Stimulated activated CD4-positive, alpha-beta T cell treated with anti-CD3 and anti-CD28 coated beads, Interleukin-12 subunit alpha, Interleukin-12 subunit beta, amount 100 ng/mL, for 4 hours (primary cell): ENCODE measurements around the gene GNB1L.
"Not testable (repeated sequence)": the region's sequence is repeated elsewhere in the genome, so short reads cannot be mapped to it uniquely, and the experiment has no call there.

Experiments used
- DNase-seq: peaks from one replicate; pipeline ENCODE4 v3.0.0-alpha.2; 2020

The GNB1L gene

GRCh38 chr22:19792383-19792896 lies 62.2 kb downstream of the GNB1L start:
- not testable (repeated sequence) for DNase-seq

- DNase-seq, result no peak
Measured at GRCh38 chr22:19791894-19792293, 62.8 kb downstream of the GNB1L start.

GRCh38 chr22:19791243-19791642 lies 63.4 kb downstream of the GNB1L start:
- DNase-seq, result no peak

- DNase-seq, result no peak
Measured at GRCh38 chr22:19789828-19790227, 64.8 kb downstream of the GNB1L start.

- DNase-seq, result no peak
Measured at GRCh38 chr22:19789406-19789805, 65.3 kb downstream of the GNB1L start.

DNA sequence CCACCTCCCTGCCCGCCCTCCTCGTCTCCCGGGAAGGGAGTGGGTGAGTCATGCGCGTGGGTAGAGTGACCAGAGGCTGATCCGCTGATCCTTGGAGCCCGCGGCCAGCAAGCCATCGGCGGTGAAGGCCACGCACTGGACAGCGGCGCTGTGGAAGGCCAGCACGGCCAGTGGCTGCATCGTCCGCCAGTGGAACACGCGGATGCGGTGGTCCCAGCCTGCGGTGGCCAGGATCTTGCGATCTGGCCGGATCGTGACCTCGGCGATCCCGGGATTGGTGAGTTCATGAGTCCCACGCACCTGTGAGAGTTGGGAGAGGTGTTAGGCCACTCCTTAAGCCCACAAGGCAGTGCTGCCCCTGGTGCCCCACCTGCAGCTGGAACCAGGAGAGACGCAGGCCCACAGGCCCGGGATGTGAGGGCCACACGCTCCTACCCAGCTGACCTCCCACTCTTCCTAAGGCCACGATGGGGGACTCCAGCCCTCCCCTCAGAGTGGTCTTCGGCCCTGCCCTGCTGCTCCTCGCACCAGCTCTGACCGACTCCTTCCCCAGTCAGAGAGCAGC lies 65.9 kb downstream of the GNB1L start:
- DNase-seq, result no peak

GRCh38 chr22:19787849-19788141 lies 66.9 kb downstream of the GNB1L start:
- DNase-seq, result no peak

GRCh38 chr22:19786959-19787848 lies 67.5 kb downstream of the GNB1L start:
- no peak for DNase-seq

DNA sequence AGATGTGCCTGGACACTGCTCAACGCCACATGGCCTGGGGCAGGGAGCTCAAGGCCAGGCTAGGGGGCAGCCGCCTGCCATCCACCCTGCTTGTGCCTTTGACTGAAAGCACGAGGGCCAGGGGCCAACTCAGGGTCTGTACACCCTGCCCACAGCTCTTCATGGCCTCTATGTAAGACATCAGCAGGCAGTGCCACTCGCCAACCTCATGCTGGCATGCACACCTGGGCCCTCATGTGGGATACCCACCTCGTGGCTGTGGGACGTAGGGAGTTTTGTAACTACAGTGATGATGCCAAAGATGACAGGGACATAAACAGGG lies 68.4 kb downstream of the GNB1L start:
- DNase-seq, result no peak

DNA sequence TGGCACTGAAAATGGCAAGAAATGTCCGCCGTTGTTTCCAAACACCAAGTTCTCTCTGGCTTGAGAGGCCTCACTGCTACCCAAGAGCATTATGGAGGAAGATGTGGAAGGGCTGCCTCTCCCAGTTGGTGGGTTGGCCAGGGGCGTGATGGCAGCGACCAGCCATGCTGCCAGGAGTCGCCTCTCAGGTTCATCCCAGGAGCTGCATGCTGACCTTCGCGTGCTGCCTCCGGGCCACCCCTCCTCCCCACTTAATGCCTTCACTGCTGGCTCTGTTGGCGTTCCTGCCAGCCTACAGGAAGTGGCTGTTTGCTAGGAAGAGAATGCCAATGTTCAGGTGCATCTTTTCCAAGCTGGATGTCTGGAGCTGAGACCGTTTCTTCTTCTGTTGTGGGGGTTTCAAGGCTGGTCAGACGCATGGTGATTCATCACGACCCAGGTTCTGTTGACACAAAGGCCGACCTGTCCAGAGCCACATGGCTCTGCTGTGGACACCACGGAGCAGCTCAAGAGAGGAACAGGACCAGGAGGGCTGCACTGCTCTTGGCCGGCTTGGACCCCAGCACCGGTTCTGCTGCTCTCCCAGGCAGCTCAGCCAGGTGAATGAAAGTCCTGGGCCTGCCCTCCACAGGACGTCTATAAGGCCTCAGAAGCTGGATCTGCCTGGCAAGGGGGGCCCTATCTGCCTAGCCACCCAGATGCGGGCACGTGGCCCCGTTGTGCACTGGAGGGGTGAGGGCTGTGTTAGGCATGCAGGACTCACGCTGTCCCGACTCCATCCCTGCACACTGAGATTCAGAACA lies 69.0 kb downstream of the GNB1L start:
- no peak for DNase-seq

DNA sequence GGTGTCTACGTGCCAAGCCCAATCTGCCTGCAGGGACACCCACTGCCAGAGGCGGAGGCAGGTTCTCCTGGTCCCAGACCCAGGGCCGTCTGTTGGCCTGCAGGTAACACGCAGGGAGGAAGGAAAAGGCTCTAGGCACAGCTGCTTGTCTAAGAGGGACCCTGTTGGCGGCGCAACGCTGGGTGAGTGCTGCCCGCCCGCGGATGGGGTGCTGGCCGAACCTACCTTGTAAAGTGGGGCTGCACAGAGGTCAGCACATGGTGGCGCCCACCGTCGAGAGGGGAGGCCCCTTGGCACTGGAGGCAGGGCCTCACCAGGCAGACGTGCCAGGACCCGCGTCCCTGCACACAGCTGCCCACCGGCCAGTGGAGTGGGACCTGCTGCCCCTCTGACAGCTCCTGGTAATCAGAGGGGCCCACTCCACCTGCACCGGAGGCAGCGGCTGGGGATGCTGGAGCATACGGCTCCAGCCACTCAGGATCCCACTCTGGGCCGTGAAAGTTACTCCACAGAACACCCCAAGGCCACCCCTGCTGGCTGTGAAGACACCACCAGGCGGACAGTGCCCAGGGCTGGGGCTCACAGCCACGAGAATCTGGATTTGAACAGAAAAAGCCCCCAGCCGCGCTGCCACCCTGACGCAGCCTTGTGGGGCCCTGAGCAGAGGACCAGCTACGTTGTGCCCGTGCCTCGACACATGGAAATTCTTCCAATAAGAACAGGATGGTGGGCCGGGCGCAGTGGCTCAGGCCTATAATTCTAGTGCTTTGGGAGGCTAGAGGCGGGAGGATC lies 70.1 kb downstream of the GNB1L start:
- no peak for DNase-seq

DNA sequence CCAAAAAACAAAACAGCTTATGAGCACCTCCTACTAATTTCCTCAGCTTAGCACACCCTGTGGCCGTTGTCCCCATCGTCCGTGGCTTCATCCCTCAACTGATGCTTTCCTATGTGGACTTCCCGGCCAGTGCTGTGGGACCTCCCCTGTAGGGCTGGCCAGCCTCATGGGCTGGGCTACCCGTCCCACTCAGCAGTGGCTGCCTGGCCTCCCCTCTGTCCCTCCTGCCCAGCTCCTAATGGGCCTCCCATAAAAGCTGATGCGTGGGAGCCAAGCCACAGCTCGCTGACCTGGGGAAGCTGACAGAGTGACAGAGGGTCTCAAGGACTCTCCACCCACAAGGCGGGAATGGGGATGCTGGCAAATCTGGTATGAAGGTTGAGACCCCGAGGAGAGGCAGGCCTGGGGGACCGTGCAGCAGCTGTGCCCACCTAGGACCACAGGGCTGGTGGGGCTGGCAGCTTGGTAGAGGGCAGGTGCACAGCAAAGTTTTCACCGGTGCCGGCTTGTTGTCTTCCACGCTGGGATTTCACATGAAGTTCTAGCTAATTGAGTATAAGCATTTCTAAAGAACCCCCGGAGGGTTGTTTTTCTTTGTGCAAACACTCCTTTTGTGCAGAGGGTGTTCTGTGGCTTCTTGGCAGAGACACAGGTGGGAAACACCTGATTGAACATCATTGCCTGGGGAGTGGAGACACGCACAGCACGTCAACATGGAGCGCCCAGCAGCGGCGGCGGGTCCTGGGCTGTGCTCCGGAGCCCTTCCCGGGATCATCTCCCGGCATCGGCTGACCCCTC lies 70.9 kb downstream of the GNB1L start:
- DNase-seq, result no peak

DNA sequence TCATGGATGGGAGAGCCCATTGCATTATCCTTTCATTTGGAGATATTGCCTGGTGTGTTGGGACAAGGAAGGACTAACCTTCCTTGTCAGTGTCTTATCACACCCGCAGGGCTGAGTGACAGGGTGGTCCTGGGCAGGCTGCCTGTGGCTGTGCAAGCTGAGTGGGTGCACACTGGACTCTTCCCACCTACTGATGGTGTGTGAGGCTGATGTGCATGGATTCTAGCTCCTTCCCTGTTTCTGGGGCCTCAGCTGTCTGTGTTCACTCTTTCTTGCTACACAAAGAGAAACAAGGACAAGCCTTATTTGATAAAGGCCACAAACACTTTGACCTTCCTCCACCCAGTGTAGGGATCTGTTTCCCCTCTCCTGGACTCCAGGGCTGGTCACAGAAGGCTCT lies 72.1 kb downstream of the GNB1L start:
- no peak for DNase-seq

GRCh38 chr22:19779685-19780268 lies 74.9 kb downstream of the GNB1L start:
- DNase-seq, result no peak

DNA sequence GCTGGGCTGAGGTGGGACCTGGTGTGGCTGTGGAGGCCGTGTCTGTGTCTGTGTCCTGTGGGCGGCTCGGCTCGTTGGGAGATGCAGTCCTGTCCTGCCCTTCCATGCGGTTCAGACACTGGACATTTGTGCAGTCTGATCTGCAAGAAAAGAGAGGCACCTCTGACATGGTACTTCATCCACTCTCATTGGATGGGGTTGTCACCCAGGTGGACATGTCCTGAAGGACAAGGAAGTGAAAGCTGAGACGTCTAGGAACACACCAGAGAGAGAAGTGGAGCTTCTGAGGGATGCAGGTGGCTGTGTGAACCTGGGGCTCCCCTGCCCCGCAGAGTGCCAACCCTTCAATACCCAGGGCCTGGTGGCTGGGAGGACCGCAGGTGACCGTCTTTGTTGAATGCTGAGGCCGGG lies 75.7 kb downstream of the GNB1L start:
- no peak for DNase-seq

GRCh38 chr22:19777192-19777591 lies 77.5 kb downstream of the GNB1L start:
- not testable (repeated sequence) for DNase-seq

DNA sequence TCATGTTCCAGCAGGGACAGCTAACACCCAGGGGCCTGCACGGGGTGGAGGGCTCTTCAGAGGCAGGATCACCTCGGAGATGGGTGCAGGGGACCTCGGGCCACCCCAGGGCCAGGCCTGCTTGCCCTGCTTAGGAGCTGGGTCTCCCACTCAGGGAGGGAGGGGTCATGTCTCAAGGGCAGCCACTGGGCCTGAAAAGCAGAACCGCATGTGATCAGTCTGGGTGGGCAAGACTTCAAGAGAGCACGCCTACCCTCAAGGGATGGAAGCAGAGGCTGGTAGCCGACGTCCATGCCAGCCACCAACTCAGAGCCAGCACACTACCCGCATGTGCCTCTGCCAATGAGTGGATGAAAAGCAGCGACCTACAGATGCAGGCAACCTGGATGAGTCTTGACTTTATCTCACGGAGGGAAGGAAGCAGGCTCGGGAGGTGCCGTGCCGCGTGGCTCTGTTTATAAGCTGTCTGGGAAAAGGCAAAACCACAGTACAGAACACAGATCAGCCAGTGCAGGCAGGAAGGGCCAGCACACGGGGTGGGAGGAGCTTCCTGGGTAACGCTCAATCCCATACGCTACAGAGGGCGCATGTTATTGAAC lies 78.1 kb downstream of the GNB1L start:
- no peak for DNase-seq

DNA sequence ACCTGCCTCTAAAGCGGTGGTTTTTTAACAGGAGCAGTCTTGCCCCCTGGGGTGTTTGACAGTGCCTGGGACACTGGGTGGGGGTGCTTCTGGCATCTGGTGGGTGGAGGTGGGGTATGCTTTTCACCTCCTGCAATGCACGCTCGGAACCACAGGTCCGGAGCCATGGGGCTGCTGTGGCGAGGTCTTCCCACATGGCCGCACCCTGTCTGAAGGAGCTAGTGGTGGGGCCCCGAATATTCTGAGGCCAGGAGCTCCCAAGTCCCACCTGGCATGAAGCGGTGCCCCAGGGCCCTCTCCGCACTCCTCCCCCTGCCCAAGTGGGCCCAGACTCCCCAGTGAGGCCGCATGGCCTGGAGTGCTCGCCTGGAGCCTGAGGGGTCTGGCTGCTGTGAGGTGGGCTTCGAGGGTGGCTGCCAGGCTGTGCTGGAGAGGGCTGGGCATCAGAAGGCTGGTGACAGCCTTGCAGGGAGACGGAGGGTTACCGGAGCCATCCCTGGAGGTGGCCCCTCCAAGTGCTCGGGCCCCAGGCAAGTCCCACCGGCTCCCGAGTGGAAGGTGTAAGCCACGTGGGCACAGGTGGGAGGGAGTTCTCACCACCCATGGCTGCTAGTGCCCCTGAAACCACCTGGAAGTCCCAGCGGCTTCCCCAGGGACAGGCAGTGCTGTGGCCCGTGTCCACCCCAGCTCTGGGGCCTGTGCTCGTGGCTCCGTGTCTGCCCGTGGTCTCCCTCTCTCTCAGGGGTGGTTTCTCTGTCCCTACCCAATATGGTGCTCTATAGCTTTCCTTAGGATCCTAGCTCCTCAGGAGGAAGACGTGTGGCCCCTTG lies 79.0 kb downstream of the GNB1L start:
- no peak for DNase-seq

DNA sequence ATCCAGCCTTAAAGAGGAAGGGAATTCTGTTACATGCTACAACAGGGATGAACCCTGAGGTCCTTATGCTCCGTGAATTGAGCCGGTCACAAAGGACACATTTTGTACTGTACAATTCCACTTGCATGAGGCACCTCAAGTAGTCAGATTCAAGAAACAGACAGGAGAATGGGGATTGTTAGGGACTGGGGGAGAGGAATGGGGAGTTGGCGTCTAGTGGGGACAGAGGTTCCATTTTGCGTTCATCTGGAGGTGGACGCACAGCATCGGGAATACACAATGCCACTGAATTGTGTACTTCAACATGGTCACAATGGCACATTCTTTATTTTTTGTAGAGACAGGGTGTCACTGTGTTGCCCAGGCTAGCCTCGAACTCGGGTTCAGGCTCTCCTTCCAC lies 80.0 kb downstream of the GNB1L start:
- no peak for DNase-seq

DNA sequence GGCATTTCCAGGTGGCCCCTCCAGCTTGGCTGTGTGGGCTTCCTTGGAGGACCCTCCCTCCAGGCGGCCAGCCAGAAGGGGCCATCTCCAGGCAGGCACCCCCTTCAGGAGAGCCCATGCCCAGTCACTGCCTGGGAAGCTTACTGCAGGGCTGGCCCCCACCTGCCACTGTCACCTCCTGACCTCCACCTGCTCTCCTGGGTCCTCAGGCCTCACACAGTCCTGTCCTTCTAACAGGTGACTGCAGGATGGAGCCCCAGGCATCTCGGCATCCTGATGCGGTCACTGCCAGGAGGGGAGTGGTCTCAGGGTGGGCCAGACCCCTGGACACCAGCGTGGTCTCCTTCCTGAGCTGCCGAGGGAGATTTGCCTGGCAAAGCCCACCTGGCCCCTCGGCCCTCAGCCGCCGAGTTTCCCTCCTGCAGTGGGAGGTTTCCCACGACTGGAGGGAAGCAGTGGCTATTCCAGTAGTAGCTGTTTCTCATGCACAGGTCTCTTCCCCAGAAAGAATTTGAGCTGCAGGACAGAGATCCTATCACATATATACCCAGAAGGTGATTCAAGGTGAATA lies 81.1 kb downstream of the GNB1L start:
- DNase-seq, result no peak
